ENCODE results near the gene KMT2E. TPM values are rescaled to one million over a fixed set of nuclear protein-coding genes. Genes with fewer than 3 reads are reported as not detected.

The KMT2E gene
- total and polyA plus RNA-seq, 2 donors (not counting 3 experiments of a cell fraction or from before 2014, with no cell fraction given): 19.0 to 74.8 TPM

GRCh38 chr7:105010504-105011130 lies 3.4 kb upstream of the KMT2E start:
- H3K9ac ChIP-seq (replicated peaks; ENCODE audit: extremely low read depth, insufficient read depth, low read length): peak overlapping the region; percentile 99
- peak; percentile 51 for DNase-seq (ENCODE audit: low read depth, low spot score)

More at GRCh38 chr7:105010504-105011130, 3.4 kb upstream of the KMT2E start:
- POLR2A ChIA-PET: interaction anchor here (0.6 to 5.2 kb wide), 10 partner anchors 9 to 548 kb away, joined by 3 to 35 read pairs (median 3); no protein-coding TSS in a partner anchor
- intact Hi-C loops (cut with micrococcal nuclease) (loop anchor here (5.0 kb wide), 1 partner anchor 477 kb away; no protein-coding TSS in a partner anchor), dilution Hi-C loops (cut with MboI; ENCODE audit: extremely low pct_ligation_motif_present, low sequenced_read_pairs) (no loop called here)
- Histone ChIP-seq H3K4me3 (replicated peaks in 1 of 3; ENCODE audit: insufficient read depth in 1 of 3, low read depth in 1 of 3, low read length in 3 of 3) (peak overlapping the region; percentile 93 to 99 (median 98)), H3K4me2 (ENCODE audit: insufficient read depth, low read length) (peak overlapping the region; percentile 100), H3K9me1 (replicated peaks; ENCODE audit: control insufficient read depth, extremely low read depth, insufficient read depth, low read length) (no peaks in the 10 kb centered on the region), H3K36me3 (ENCODE audit: control insufficient read depth in 2 of 2, extremely low read depth in 1 of 2, insufficient read depth in 2 of 2, low read length in 2 of 2) (no peaks in the 10 kb centered on the region), H3K9me3 (replicated peaks; ENCODE audit: control insufficient read depth, insufficient read depth, low read length) (no peaks in the 10 kb centered on the region), H2AFZ (ENCODE audit: low read depth, low read length) (no peak overlapping the region), H3K79me2 (ENCODE audit: control insufficient read depth, insufficient read depth, low read length) (peaks cover 84% of the 10 kb centered on the region), H3K27ac (ENCODE audit: insufficient read depth, low read depth, low read length) (peak overlapping the region; percentile 98), H3K27me3 (ENCODE audit: control insufficient read depth in 2 of 2, insufficient read depth in 2 of 2, low read length in 2 of 2) (no peaks in the 10 kb centered on the region), H3K4me1 (ENCODE audit: control insufficient read depth, extremely low read depth, insufficient read depth, low read length) (peaks cover 27% of the 10 kb centered on the region), H4K20me1 (replicated peaks; ENCODE audit: control insufficient read depth, extremely low read depth, insufficient read depth, low read length) (peaks cover 3% of the 10 kb centered on the region)
- no TSS peak for BruUV-seq (replicated peaks)
- no peak for TF ChIP-seq JUN (IDR thresholded peaks at IDR 0.05; ENCODE audit: borderline replicate concordance, insufficient read depth, insufficient read length, low read depth)
- no peak for TF ChIP-seq POLR2AphosphoS5 (IDR thresholded peaks at IDR 0.05; ENCODE audit: insufficient read depth, low read depth, low read length)
- TF ChIP-seq, protein P1, sequence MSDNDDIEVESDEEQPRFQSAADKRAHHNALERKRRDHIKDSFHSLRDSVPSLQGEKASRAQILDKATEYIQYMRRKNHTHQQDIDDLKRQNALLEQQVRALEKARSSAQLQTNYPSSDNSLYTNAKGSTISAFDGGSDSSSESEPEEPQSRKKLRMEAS (IDR thresholded peaks at IDR 0.05; ENCODE audit: insufficient read depth, insufficient read length): no peak
- TF ChIP-seq GATA2 (IDR thresholded peaks at IDR 0.05; ENCODE audit: insufficient read depth, insufficient read length, low read depth, low read length): no peak
- no peak for TF ChIP-seq MYC (IDR thresholded peaks at IDR 0.05; ENCODE audit: low read depth, low read length)
- TF ChIP-seq POLR2A (IDR thresholded peaks at IDR 0.05; ENCODE audit: low read depth, low read length): no peak
- no peak for TF ChIP-seq CTCF (IDR thresholded peaks at IDR 0.05; ENCODE audit: extremely low read depth in 1 of 2, insufficient read depth in 1 of 2, low read depth in 1 of 2, low read length in 2 of 2)
- no peak for TF ChIP-seq FOS (IDR thresholded peaks at IDR 0.05; ENCODE audit: borderline replicate concordance, insufficient read depth, low read length)
- TF ChIP-seq EZH2 (IDR thresholded peaks at IDR 0.05; ENCODE audit: borderline replicate concordance, low read depth, low read length, severe bottlenecking): no peak
- CTCF ChIA-PET: interaction anchor here (0.7 to 6.8 kb wide), 8 partner anchors 17 to 127 kb away, joined by 3 to 97 read pairs (median 4); no protein-coding TSS in a partner anchor
- FAIRE-seq: no peak

Measured in endothelial cell of umbilical vein (primary cell).